GM12891 (cell line): ENCODE results near the gene EVX2.

Experiments
- POLR2A ChIP-seq: IDR thresholded peaks from 2 replicates; pipeline ENCODE4 v1.6.1; 2011; ENCODE audit warnings: low read depth, low read length, control low read depth
- POLR2AphosphoS5 ChIP-seq: IDR thresholded peaks from 2 replicates; pipeline ENCODE4 v1.6.1; 2011; ENCODE audit warnings: low read depth, low read length, control low read depth
- TAF1 ChIP-seq: IDR thresholded peaks from 2 replicates; pipeline ENCODE4 v1.6.1; 2011; ENCODE audit warnings: low read depth, low read length, control low read depth

- TF ChIP-seq POLR2A: no peak
- TF ChIP-seq POLR2AphosphoS5: no peak
- no peak for TF ChIP-seq TAF1
These were observed 14.1 kb upstream of the EVX2 start for GRCh38 chr2:176097820-176098365.
